Fibroblast of skin of back (primary cell): ENCODE results near the gene ANLN.
"Not testable (repeated sequence)": the region's sequence is repeated elsewhere in the genome, so short reads cannot be mapped to it uniquely, and the experiment has no call there.

ENCODE experiments used
- DNase-seq: peaks from one replicate; pipeline ENCODE4 v3.0.0-alpha.2; 2013

Gene ANLN

GRCh38 chr7:36420307-36420706 lies 30.6 kb downstream of the ANLN start:
- no peak for DNase-seq

GRCh38 chr7:36422072-36422471 lies 32.4 kb downstream of the ANLN start:
- no peak for DNase-seq

GRCh38 chr7:36423633-36424032 lies 34.0 kb downstream of the ANLN start:
- no peak for DNase-seq

- no peak for DNase-seq
Observed at GRCh38 chr7:36430186-36430585, 40.5 kb downstream of the ANLN start.

- DNase-seq, result no peak
Observed at GRCh38 chr7:36430881-36431280, 41.2 kb downstream of the ANLN start.

- DNase-seq, result no peak
Observed at GRCh38 chr7:36438211-36438610, 48.5 kb downstream of the ANLN start.

GRCh38 chr7:36439624-36440023 lies 50.0 kb downstream of the ANLN start:
- no peak for DNase-seq

GRCh38 chr7:36440880-36441279 lies 51.2 kb downstream of the ANLN start:
- DNase-seq, result peak; percentile 34

- no peak for DNase-seq
Observed at GRCh38 chr7:36441344-36442022, 51.8 kb downstream of the ANLN start.

GRCh38 chr7:36448781-36449379 lies 59.2 kb downstream of the ANLN start:
- peak; percentile 85 for DNase-seq

- no peak for DNase-seq
Observed at GRCh38 chr7:36449685-36450084, 60.0 kb downstream of the ANLN start.

GRCh38 chr7:36453769-36454168 lies 64.1 kb downstream of the ANLN start:
- no peak for DNase-seq

GRCh38 chr7:36455646-36456045 lies 66.0 kb downstream of the ANLN start:
- no peak for DNase-seq

- DNase-seq, result no peak
Observed at GRCh38 chr7:36456138-36456537, 66.5 kb downstream of the ANLN start.

- no peak for DNase-seq
Observed at GRCh38 chr7:36456548-36456947, 66.9 kb downstream of the ANLN start.

- no peak for DNase-seq
Observed at GRCh38 chr7:36459236-36459960, 69.7 kb downstream of the ANLN start.

GRCh38 chr7:36460811-36461429 lies 71.3 kb downstream of the ANLN start:
- DNase-seq, result no peak

GRCh38 chr7:36462551-36463137 lies 73.0 kb downstream of the ANLN start:
- no peak for DNase-seq

GRCh38 chr7:36464271-36464670 lies 74.6 kb downstream of the ANLN start:
- no peak for DNase-seq

- DNase-seq, result not testable (repeated sequence)
Observed at GRCh38 chr7:36466001-36466400, 76.3 kb downstream of the ANLN start.

GRCh38 chr7:36468370-36469101 lies 78.9 kb downstream of the ANLN start:
- DNase-seq, result peak; percentile 79

- DNase-seq, result no peak
Observed at GRCh38 chr7:36469236-36469635, 79.6 kb downstream of the ANLN start.
